ENCODE data around the gene EXOC6B. TPM values are rescaled to one million over a fixed set of nuclear protein-coding genes. Genes with fewer than 3 reads are reported as not detected.
A peak's percentile ranks its signal among the peaks of the same experiment; 100 is the strongest.

Gene EXOC6B
- total and polyA plus RNA-seq, 8 donors = 3.4 to 57.2 (median 27.1) TPM

- H3K4me3 ChIP-seq = no peak overlapping the region
- H3K27me3 ChIP-seq = no peaks in the 10 kb centered on the region
- H3K27ac ChIP-seq = no peak overlapping the region
- no peak for TF ChIP-seq EP300 (IDR thresholded peaks at IDR 0.05)
- TF ChIP-seq POLR2A (IDR thresholded peaks at IDR 0.05) = no peak
- TF ChIP-seq POLR2AphosphoS5 (IDR thresholded peaks at IDR 0.05) = no peak
- TF ChIP-seq, protein P1, sequence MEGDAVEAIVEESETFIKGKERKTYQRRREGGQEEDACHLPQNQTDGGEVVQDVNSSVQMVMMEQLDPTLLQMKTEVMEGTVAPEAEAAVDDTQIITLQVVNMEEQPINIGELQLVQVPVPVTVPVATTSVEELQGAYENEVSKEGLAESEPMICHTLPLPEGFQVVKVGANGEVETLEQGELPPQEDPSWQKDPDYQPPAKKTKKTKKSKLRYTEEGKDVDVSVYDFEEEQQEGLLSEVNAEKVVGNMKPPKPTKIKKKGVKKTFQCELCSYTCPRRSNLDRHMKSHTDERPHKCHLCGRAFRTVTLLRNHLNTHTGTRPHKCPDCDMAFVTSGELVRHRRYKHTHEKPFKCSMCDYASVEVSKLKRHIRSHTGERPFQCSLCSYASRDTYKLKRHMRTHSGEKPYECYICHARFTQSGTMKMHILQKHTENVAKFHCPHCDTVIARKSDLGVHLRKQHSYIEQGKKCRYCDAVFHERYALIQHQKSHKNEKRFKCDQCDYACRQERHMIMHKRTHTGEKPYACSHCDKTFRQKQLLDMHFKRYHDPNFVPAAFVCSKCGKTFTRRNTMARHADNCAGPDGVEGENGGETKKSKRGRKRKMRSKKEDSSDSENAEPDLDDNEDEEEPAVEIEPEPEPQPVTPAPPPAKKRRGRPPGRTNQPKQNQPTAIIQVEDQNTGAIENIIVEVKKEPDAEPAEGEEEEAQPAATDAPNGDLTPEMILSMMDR (IDR thresholded peaks at IDR 0.05) = no peak
- 77 to 86% (median 81%) methylated on average over 3 of the region's 3 CpGs for WGBS, 5 donors
- DNase-seq = no peak
- H3K36me3 ChIP-seq = no peaks in the 10 kb centered on the region
- H3K4me1 ChIP-seq = peaks cover 0 to 19% (median 0%) of the 10 kb centered on the region in 4 donors
- intact Hi-C loops (cut with DNase I; ENCODE audit: low total_unique reads) = no loop called here
- no peaks in the 10 kb centered on the region for H3K9me3 ChIP-seq
These were observed 189.6 kb downstream of the EXOC6B start for GRCh38 chr2:72636210-72636609.

- no peak for TF ChIP-seq EP300 (IDR thresholded peaks at IDR 0.05)
- TF ChIP-seq, protein P1 (IDR thresholded peaks at IDR 0.05) = no peak
- TF ChIP-seq POLR2A (IDR thresholded peaks at IDR 0.05) = no peak
- no peak for TF ChIP-seq POLR2AphosphoS5 (IDR thresholded peaks at IDR 0.05)
- WGBS, 5 donors = 61 to 68% (median 67%) methylated on average over 2 of the region's 2 CpGs
- H3K4me3 ChIP-seq = no peak overlapping the region
These were observed 195.1 kb downstream of the EXOC6B start for GRCh38 chr2:72630767-72631166.

GRCh38 chr2:72629062-72629461, 196.8 kb downstream of the EXOC6B start:
- no peaks in the 10 kb centered on the region for H3K27me3 ChIP-seq
- H3K4me1 ChIP-seq = peaks cover 0 to 24% (median 4%) of the 10 kb centered on the region in 4 donors
- DNase-seq = no peak
- no peak overlapping the region for H3K27ac ChIP-seq
- H3K36me3 ChIP-seq = no peaks in the 10 kb centered on the region
- WGBS, 5 donors = 91 to 94% (median 93%) methylated on average over 1 of the region's 1 CpG
- no peak overlapping the region for H3K4me3 ChIP-seq
- TF ChIP-seq EP300 (IDR thresholded peaks at IDR 0.05) = no peak
- TF ChIP-seq, protein P1 (IDR thresholded peaks at IDR 0.05) = no peak
- no peak for TF ChIP-seq POLR2A (IDR thresholded peaks at IDR 0.05)
- TF ChIP-seq POLR2AphosphoS5 (IDR thresholded peaks at IDR 0.05) = no peak
- no peaks in the 10 kb centered on the region for H3K9me3 ChIP-seq
- intact Hi-C loops (cut with DNase I; ENCODE audit: low total_unique reads) = no loop called here

More at GRCh38 chr2:72630767-72631166, 195.1 kb downstream of the EXOC6B start:
- no peaks in the 10 kb centered on the region for H3K9me3 ChIP-seq
- intact Hi-C loops (cut with DNase I; ENCODE audit: low total_unique reads) = no loop called here
- H3K36me3 ChIP-seq = no peaks in the 10 kb centered on the region
- DNase-seq = no peak
- no peaks in the 10 kb centered on the region for H3K27me3 ChIP-seq
- H3K27ac ChIP-seq = no peak overlapping the region
- peaks cover 0 to 27% (median 4%) of the 10 kb centered on the region in 4 donors for H3K4me1 ChIP-seq

- no peaks in the 10 kb centered on the region for H3K27me3 ChIP-seq
- intact Hi-C loops (cut with DNase I; ENCODE audit: low total_unique reads) = no loop called here
- 93 to 100% (median 99%) methylated on average over 1 of the region's 1 CpG for WGBS, 5 donors
- no peak overlapping the region for H3K4me3 ChIP-seq
- no peak for TF ChIP-seq POLR2AphosphoS5 (IDR thresholded peaks at IDR 0.05)
- no peak for TF ChIP-seq POLR2A (IDR thresholded peaks at IDR 0.05)
- no peak overlapping the region for H3K27ac ChIP-seq
- no peaks in the 10 kb centered on the region for H3K9me3 ChIP-seq
- no peaks in the 10 kb centered on the region for H3K36me3 ChIP-seq
- DNase-seq = no peak
- H3K4me1 ChIP-seq = peaks cover 0 to 8% (median 4%) of the 10 kb centered on the region in 4 donors
These were observed 198.8 kb downstream of the EXOC6B start for GRCh38 chr2:72627083-72627482.

DNA sequence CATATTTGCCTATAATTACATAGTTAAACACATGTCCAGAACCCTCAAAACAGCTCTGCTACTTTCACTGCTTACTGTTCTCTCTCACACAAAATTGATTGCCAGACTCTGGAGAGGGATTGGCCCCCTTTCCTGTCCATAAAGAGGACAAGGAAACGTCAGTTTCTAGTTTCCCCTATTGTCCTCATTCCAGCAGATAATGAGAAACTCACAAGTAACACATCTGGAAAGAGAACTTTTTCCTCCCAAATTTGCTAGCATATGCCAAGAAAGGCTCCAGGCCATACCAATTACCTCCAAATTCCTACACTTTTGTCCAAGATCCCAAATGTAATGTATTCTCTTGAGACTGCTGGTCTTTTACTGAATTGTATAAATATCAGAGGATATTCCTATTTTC, 200.5 kb downstream of the EXOC6B start:
- 33 to 52% (median 44%) methylated on average over 1 of the region's 1 CpG for WGBS, 5 donors
- H3K4me3 ChIP-seq = no peak overlapping the region
- intact Hi-C loops (cut with DNase I; ENCODE audit: low total_unique reads) = no loop called here
- DNase-seq = peak in 1 of 2 donors; percentile 12
- no peak overlapping the region for H3K27ac ChIP-seq
- H3K4me1 ChIP-seq = peaks cover 0 to 7% (median 1%) of the 10 kb centered on the region in 4 donors
- H3K9me3 ChIP-seq = no peaks in the 10 kb centered on the region
- TF ChIP-seq POLR2AphosphoS5 (IDR thresholded peaks at IDR 0.05) = no peak
- TF ChIP-seq, protein P1 (IDR thresholded peaks at IDR 0.05) = no peak
- no peak for TF ChIP-seq EP300 (IDR thresholded peaks at IDR 0.05)
- no peak for TF ChIP-seq POLR2A (IDR thresholded peaks at IDR 0.05)
- no peaks in the 10 kb centered on the region for H3K27me3 ChIP-seq
- no peaks in the 10 kb centered on the region for H3K36me3 ChIP-seq

Data from stomach (tissue), 9 donors.